Heart right ventricle (tissue), 16 donors: ENCODE data around the gene KDM5B. TPM values are rescaled to one million over a fixed set of nuclear protein-coding genes. Genes with fewer than 3 reads are reported as not detected.
"Not testable (repeated sequence)": the region's sequence is repeated elsewhere in the genome, so short reads cannot be mapped to it uniquely, and the experiment has no call there.

ENCODE experiments used
- ATAC-seq, 8 donors: fragments of 200-7000 bp; cut with Tn5 transposase; one replicate each; pipeline ENCODE4 v1.9.1; 2020; ENCODE audit warnings: mild to moderate bottlenecking in 8 of 8, moderate library complexity in 8 of 8, moderate number of reproducible peaks in 1 of 8
- DNase-seq, 2 donors: peaks; one replicate each; pipeline ENCODE4 v3.0.0-alpha.2; 2020
- H3K27ac ChIP-seq, 10 donors: fragments of 200-600 bp; sonication (generic) in 2 of 10; one replicate each; pipeline versions ENCODE4 v1.5.0 to v1.8.0; 2020 to 2022; ENCODE audit warnings: mild to moderate bottlenecking in 3 of 10
- H3K27me3 ChIP-seq, 7 donors: fragments of 200-600 bp; one replicate each; pipeline ENCODE4 v1.8.0; 2021 to 2022; ENCODE audit warnings: mild to moderate bottlenecking in 2 of 7
- H3K36me3 ChIP-seq, 9 donors: fragments of 200-600 bp; sonication (generic) in 1 of 9; one replicate each; pipeline versions ENCODE4 v1.5.0 to v1.8.0; 2020 to 2022; ENCODE audit warnings: mild to moderate bottlenecking in 2 of 9
- H3K4me1 ChIP-seq, 9 donors: fragments of 200-600 bp; sonication (generic) in 1 of 9; one replicate each; pipeline versions ENCODE4 v1.5.0 to v1.8.0; 2020 to 2022; ENCODE audit warnings: mild to moderate bottlenecking in 4 of 9
- H3K4me3 ChIP-seq, 10 donors: fragments of 200-600 bp; sonication (generic) in 2 of 10; one replicate each; pipeline versions ENCODE4 v1.5.0 to v1.8.0; 2020 to 2022; ENCODE audit warnings: mild to moderate bottlenecking in 7 of 10, moderate library complexity in 2 of 10
- H3K9me3 ChIP-seq, 11 donors: fragments of 200-600 bp in 10 of 11; sonication (generic) in 2 of 11; one replicate each; pipeline versions ENCODE4 v1.5.0 to v1.8.0; 2013 to 2022; ENCODE audit warnings: mild to moderate bottlenecking in 2 of 11, control low read depth in 1 of 11, moderate library complexity in 1 of 11
- CTCF ChIP-seq, 9 donors: fragments of 200-600 bp; sonication (generic) in 2 of 9; IDR thresholded peaks; one replicate each; pipeline versions ENCODE4 v1.5.0 to v1.8.0; 2021 to 2022; ENCODE audit warnings: antibody characterized with exemption in 9 of 9, mild to moderate bottlenecking in 5 of 9, moderate library complexity in 1 of 9
- WGBS, 2 donors: extraction: QIAGEN DNeasy Blood & Tissue Kit; methylation state at CpG; one replicate each; pipeline ENCODE4 v1.1.7; 2013; ENCODE audit warnings: inconsistent platforms in 1 of 2; 5-methylcytosine and 5-hydroxymethylcytosine counted together
- intact Hi-C, 10 donors: fragments of 100-400 bp; cut with DNase I; formaldehyde crosslinking; loops; one replicate each; pipeline versions ENCODE4 v1.11.1 to v1.14.2; 2022
- polyA plus RNA-seq, 2 donors: library from polyadenylated mRNA; stranded (reverse); fragments of 200-250 nt; gene quantifications; one replicate each; pipeline ENCODE4 v1.2.3, GENCODE V29; 2013
- total RNA-seq, 10 donors: library from RNA; stranded (reverse); fragmentation: NEBNext Ultra II Directional in 3 of 10; extraction: Animal tissue kit (Norgen Biotek cat#: 25700) in 3 of 10; gene quantifications; one replicate each; pipeline versions ENCODE4 v1.2.1 to v1.2.4, GENCODE V29; 2021 to 2023
- donor health status: Arrhythmogenic right ventricular cardiomyopathy.
- donor health status: ischemic (EF 13 %, LVEDD 7.1; RV severe dilation, severe dysfunction).
- donor health status: healthy with polysubstance abuse.
- donor health status: DM: no; HTN: yes; CAD: no.
- donor health status: DM: no; HTN: no; CAD: no.
- donor health status: ischemic (EF 25% LVEDD 6.9; RV normal size, moderate dysfunction).
- donor health status: ischemic (EF 25% LVEDD 5.7; RV mildly dilated, moderate dysfunction).
- donor health status: healthy.
- donor health status: DM: yes; HTN: yes; CAD: no.
- donor health status: Ischemic cardiomyopathy.
- donor health status: ischemic (EF 35%, LVEDD 5.7; RV mildly dilated, moderate dysfunction).
- donor health status: nonischemic (EF 11% LVEDD 7.7; RV severe dilation, severe dysfunction).
- donor health status: DM: yes; HTN: yes; CAD: no.
- donor health status: PGD.
- donor health status: ischemic (EF 29% LVEDD 5.4; RV normal size, mild dysfunction).
- donor health status: nonischemic (EF 23%, LVEDD 6.1; RV moderate dilation, normal function).

Gene KDM5B
- total and polyA plus RNA-seq, 12 donors, result 4.9 to 18.5 (median 13.6) TPM

- no peaks in the 10 kb centered on the region for H3K36me3 ChIP-seq
- peaks cover 0 to 15% (median 0%) of the 10 kb centered on the region in 7 donors for H3K27me3 ChIP-seq
- no peak for TF ChIP-seq CTCF (IDR thresholded peaks at IDR 0.05)
- no peak for ATAC-seq
- 41 to 47% methylated on average over 3 of the region's 3 CpGs for WGBS, 2 donors
- H3K9me3 ChIP-seq, result no peaks in the 10 kb centered on the region
- H3K4me1 ChIP-seq, result peaks cover 0 to 22% (median 0%) of the 10 kb centered on the region in 9 donors
- H3K27ac ChIP-seq, result no peak overlapping the region
- no peak overlapping the region for H3K4me3 ChIP-seq
- intact Hi-C loops, result no loop called here
- no peak for DNase-seq
Measured at GRCh38 chr1:202835548-202836072, 27.4 kb upstream of the KDM5B start.

GRCh38 chr1:202834771-202835547 is 26.7 kb upstream of the KDM5B start:
- Histone ChIP-seq H3K4me1 (peaks cover 0 to 22% (median 0%) of the 10 kb centered on the region in 9 donors), H3K4me3 (no peak overlapping the region), H3K27me3 (peaks cover 0 to 15% (median 0%) of the 10 kb centered on the region in 7 donors), H3K36me3 (no peaks in the 10 kb centered on the region), H3K27ac (no peak overlapping the region), H3K9me3 (no peaks in the 10 kb centered on the region)
- 81% methylated on average over 10 of the region's 10 CpGs for WGBS, 2 donors
- intact Hi-C loops, result no loop called here
- DNase-seq, result no peak
- no peak for ATAC-seq
- no peak for TF ChIP-seq CTCF (IDR thresholded peaks at IDR 0.05)

GRCh38 chr1:202831906-202832305 is 23.7 kb upstream of the KDM5B start:
- 88 to 90% methylated on average over 3 of the region's 3 CpGs for WGBS, 2 donors
- H3K27me3 ChIP-seq, result peaks cover 0 to 8% (median 0%) of the 10 kb centered on the region in 7 donors
- no peak for DNase-seq
- intact Hi-C loops, result no loop called here
- H3K4me1 ChIP-seq, result peaks cover 0 to 14% (median 0%) of the 10 kb centered on the region in 9 donors
- no peak for ATAC-seq
- no peaks in the 10 kb centered on the region for H3K36me3 ChIP-seq
- no peak for TF ChIP-seq CTCF (IDR thresholded peaks at IDR 0.05)
- no peak overlapping the region for H3K27ac ChIP-seq
- no peak overlapping the region for H3K4me3 ChIP-seq
- no peaks in the 10 kb centered on the region for H3K9me3 ChIP-seq

- H3K4me1 ChIP-seq, H3K9me3 ChIP-seq, ATAC-seq, H3K4me3 ChIP-seq, intact Hi-C loops, H3K36me3 ChIP-seq, H3K27ac ChIP-seq, DNase-seq: not testable (repeated sequence)
- peaks cover 0 to 16% (median 3%) of the 10 kb centered on the region in 7 donors for H3K27me3 ChIP-seq
- WGBS, 2 donors, result 95 to 98% methylated on average over 9 of the region's 9 CpGs
Measured at GRCh38 chr1:202829223-202829622, 21.0 kb upstream of the KDM5B start.

- DNase-seq (no peak), ATAC-seq (no peak)
- H3K27ac ChIP-seq, result no peak overlapping the region
- intact Hi-C loops, result no loop called here
- no peaks in the 10 kb centered on the region for H3K36me3 ChIP-seq
- no peak overlapping the region for H3K4me3 ChIP-seq
- H3K9me3 ChIP-seq, result no peaks in the 10 kb centered on the region
- H3K4me1 ChIP-seq, result no peaks in the 10 kb centered on the region
- TF ChIP-seq CTCF (IDR thresholded peaks at IDR 0.05), result no peak
- H3K27me3 ChIP-seq, result peaks cover 0 to 21% (median 3%) of the 10 kb centered on the region in 7 donors
- WGBS, 2 donors, result 69 to 71% methylated on average over 7 of the region's 7 CpGs
Measured at GRCh38 chr1:202825748-202826147, 17.5 kb upstream of the KDM5B start.
